ENCODE measurements around the gene KLHL26.

The KLHL26 gene

DNA sequence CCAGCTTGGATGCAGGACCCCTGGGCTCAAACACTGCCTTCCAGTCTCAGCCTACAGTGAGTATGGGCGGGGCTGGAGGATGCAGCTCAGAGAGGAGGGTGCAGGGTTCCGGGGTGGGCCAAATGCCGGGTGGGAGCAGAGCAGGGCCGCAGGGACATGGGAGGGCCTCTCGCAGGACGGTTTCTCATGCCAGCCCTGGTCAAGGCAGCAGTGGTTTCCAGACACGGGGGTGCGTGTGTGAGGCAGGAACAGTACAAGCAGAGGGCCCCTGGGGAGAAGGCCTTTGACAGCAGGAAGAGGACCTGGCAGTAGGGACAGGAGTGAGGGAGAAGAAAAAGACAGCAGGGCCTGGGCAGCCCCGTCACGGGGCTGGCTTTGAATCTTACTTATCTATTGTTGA, 80.8 kb downstream of the KLHL26 start:
- H3K27ac ChIP-seq: no peak overlapping the region
- TF ChIP-seq, protein P1, sequence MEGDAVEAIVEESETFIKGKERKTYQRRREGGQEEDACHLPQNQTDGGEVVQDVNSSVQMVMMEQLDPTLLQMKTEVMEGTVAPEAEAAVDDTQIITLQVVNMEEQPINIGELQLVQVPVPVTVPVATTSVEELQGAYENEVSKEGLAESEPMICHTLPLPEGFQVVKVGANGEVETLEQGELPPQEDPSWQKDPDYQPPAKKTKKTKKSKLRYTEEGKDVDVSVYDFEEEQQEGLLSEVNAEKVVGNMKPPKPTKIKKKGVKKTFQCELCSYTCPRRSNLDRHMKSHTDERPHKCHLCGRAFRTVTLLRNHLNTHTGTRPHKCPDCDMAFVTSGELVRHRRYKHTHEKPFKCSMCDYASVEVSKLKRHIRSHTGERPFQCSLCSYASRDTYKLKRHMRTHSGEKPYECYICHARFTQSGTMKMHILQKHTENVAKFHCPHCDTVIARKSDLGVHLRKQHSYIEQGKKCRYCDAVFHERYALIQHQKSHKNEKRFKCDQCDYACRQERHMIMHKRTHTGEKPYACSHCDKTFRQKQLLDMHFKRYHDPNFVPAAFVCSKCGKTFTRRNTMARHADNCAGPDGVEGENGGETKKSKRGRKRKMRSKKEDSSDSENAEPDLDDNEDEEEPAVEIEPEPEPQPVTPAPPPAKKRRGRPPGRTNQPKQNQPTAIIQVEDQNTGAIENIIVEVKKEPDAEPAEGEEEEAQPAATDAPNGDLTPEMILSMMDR (conservative IDR thresholded peaks at IDR 0.05): no peak

DNA sequence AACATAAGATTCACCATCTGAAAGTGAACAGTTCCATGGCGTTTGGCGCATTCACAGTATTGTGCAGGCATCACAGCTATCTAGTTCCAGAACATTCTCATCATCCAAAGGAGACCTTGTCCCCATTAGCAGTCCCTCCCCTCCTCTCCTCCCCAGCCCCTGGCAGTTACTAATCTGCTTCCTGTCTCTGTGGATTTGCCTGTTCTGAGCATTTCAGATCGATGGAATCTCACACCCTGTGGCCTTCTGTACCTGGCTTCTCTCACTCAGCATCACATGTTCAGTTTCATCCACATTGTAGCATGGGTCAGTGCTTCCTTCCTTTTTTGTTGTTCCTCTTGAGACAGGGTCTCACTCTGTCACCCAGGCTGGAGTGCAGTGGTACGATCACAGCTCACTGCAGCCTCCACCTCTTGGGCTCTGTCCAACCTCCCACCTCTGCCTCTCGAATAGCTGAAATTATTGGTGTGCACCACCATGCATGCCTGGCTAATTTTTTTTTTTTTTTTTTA, 81.2 kb downstream of the KLHL26 start:
- H3K27ac ChIP-seq: no peak overlapping the region
- TF ChIP-seq, protein P1 (conservative IDR thresholded peaks at IDR 0.05): no peak

DNA sequence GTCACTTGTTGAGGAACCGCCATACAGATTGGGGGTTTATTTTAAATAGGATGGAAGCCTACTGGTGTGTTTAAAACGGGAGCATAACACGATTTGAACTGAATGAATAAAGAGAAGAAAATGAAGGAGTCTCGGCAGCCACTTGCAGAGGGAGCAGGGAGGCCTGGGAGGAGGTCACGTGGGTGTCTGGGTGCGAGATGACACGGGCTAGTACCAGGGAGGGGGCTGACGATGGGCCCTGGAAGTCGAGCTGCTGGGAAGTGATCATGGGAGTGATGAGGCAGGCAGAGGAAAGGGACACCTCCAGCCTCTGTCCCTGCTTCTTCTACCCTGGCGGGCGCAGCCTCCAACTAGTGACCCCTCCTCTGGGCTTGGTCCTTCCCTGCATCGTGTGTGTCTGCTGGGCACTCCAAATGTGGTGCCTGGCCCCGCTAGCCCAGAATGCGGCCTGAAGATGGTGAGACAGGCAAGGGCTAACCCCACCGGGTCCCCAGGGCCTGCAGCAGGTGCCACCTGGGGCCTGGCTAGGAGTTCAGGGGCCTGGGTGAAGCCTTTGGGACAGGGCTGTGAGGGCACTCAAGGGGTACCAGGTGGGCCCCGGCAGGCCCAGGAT, 82.1 kb downstream of the KLHL26 start:
- H3K27ac ChIP-seq: no peak overlapping the region
- TF ChIP-seq, protein P1 (conservative IDR thresholded peaks at IDR 0.05): no peak

DNA sequence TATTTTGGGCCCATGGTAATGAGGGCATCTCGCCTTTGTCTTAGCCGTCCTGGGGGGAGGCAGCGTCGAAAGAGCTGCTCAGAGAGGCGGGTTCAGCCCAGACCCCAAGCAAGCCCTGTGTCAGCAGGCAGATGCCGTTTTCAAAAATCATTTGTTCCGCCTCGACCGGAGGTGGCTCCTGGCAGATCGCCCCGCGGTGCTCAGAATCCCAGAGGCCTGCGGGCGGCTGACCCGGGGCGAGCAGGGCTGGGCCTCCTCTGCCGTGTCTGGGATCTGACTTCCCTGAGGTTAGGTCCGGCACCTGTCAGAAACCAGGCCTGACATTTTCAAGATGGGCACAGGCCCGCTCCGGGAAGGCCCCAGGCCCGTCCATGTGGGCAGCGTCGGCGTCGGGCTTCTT, 82.7 kb downstream of the KLHL26 start:
- no peak overlapping the region for H3K27ac ChIP-seq
- TF ChIP-seq, protein P1 (conservative IDR thresholded peaks at IDR 0.05): no peak
